Measurements from ENCODE around the gene OFD1. TPM values are rescaled to one million over a fixed set of nuclear protein-coding genes. Genes with fewer than 3 reads are reported as not detected.

OFD1 gene
- total RNA-seq, 1 donor from 2014 or later, result 50.8 TPM

GRCh38 chrX:13764765-13765164 is 30.2 kb downstream of the OFD1 start:
- no peak overlapping the region for H3K27ac Mint-ChIP-seq
- H3K27me3 Mint-ChIP-seq (ENCODE audit: low read depth), result no peaks in the 10 kb centered on the region
- H3K9me3 Mint-ChIP-seq, result peaks cover 8% of the 10 kb centered on the region
- no peak overlapping the region for H3K4me3 Mint-ChIP-seq
- no peak for DNase-seq (ENCODE audit: low spot score in 2 of 2, unreplicated experiment in 2 of 2)
- no peaks in the 10 kb centered on the region for H3K4me1 Mint-ChIP-seq
- TF ChIP-seq CTCF (IDR thresholded peaks at IDR 0.05; ENCODE audit: unreplicated experiment), result no peak
- peaks cover 25% of the 10 kb centered on the region for H3K36me3 Mint-ChIP-seq

DNA sequence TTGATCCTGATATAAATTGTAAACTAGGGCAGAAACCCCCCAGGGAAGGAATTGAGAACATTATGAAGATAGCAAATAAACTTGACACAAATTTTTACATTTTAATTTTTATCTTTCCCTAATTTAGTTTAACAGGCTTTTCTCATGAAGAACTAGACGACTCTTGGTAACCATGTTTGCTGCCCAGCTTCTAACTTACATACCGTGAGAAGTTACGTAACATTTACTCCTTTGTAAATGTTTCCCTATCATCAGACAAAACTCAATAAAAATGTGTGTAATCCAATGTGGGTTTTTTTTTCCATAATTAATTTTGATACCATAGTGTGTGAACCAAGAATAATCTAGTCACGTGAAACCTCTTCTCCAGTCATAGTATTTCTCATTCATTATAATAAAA is 34.4 kb downstream of the OFD1 start:
- H3K27me3 Mint-ChIP-seq (ENCODE audit: low read depth), result no peaks in the 10 kb centered on the region
- no peak for TF ChIP-seq CTCF (IDR thresholded peaks at IDR 0.05; ENCODE audit: unreplicated experiment)
- H3K4me1 Mint-ChIP-seq, result no peaks in the 10 kb centered on the region
- H3K36me3 Mint-ChIP-seq, result peaks cover 30% of the 10 kb centered on the region
- no peak overlapping the region for H3K4me3 Mint-ChIP-seq
- DNase-seq (ENCODE audit: low spot score in 2 of 2, unreplicated experiment in 2 of 2), result no peak
- no peak overlapping the region for H3K27ac Mint-ChIP-seq
- H3K9me3 Mint-ChIP-seq, result peaks cover 8% of the 10 kb centered on the region

DNA sequence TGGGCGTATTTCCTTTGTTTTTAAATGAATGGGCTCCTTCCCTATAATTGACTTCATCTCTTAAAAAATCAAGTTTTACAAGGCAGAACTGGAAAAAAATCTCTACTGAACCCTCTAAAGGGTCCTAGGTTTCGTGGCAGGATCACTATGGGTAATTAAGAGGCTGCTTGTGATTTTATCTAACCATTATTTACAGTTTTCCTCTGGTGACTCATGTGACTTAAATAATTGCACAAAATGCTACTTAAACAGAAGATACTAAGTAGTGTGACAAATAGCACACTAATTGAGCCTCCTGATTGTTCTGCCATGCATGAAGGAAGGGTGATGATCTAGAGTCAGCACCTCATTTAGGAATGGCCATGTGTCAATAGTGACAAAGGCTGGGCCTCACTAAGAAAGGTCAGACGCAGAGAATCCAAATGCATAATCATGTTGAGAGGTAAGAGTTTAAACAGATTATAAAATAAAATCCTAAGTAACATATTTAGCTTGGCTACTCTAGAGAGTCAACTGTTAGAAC is 35.5 kb downstream of the OFD1 start:
- no peak for TF ChIP-seq CTCF (IDR thresholded peaks at IDR 0.05; ENCODE audit: unreplicated experiment)
- DNase-seq (ENCODE audit: low spot score in 2 of 2, unreplicated experiment in 2 of 2), result no peak
- Mint-ChIP-seq H3K9me3 (peaks cover 19% of the 10 kb centered on the region), H3K36me3 (peaks cover 35% of the 10 kb centered on the region), H3K27ac (no peak overlapping the region), H3K4me3 (no peak overlapping the region), H3K27me3 (ENCODE audit: low read depth) (no peaks in the 10 kb centered on the region), H3K4me1 (no peaks in the 10 kb centered on the region)

DNA sequence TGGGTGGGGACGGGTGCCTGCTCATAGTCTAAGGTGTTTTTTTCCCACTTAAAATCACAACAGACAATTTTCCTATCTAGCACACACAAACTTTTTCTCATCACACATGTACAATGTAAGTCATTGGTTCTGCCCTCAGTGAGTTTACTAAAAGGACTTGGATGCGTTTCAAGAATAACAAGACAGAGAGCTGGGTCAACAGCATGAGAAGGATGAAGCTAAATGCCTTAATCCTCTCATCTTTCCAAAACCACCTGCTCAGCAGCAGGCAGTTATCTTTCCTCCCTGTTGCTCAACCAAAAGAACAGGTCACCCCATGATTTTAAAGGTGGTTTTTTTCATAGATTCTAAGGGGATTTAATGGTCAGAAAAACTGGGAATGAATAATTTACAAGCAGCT is 40.1 kb downstream of the OFD1 start:
- DNase-seq (ENCODE audit: low spot score in 2 of 2, unreplicated experiment in 2 of 2), result no peak
- TF ChIP-seq CTCF (IDR thresholded peaks at IDR 0.05; ENCODE audit: unreplicated experiment), result no peak
- H3K4me3 Mint-ChIP-seq, result no peak overlapping the region
- no peaks in the 10 kb centered on the region for H3K27me3 Mint-ChIP-seq (ENCODE audit: low read depth)
- peaks cover 10% of the 10 kb centered on the region for H3K9me3 Mint-ChIP-seq
- H3K36me3 Mint-ChIP-seq, result peaks cover 13% of the 10 kb centered on the region
- H3K4me1 Mint-ChIP-seq, result no peaks in the 10 kb centered on the region
- no peak overlapping the region for H3K27ac Mint-ChIP-seq

DNA sequence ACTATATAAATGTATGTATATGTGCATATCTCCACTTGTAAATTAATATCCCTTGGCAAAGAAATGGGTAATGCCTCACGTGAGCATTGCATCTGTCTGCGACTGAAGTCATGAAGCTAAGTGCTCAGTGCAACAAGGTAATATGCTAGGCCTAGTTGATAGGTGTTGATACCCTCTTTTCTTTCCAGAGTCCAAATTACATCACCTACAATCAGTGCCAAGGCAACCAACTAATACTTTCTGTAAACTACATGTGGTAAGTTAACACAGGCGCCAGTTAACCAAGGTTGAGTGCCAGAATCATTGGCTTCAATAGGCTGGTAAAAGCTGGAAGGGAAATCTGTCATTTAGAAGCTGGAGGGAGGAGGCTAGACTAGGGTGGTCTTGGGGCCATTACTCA is 41.3 kb downstream of the OFD1 start:
- no peak for DNase-seq (ENCODE audit: low spot score in 2 of 2, unreplicated experiment in 2 of 2)
- Mint-ChIP-seq H3K27me3 (ENCODE audit: low read depth) (no peaks in the 10 kb centered on the region), H3K36me3 (peaks cover 13% of the 10 kb centered on the region), H3K27ac (no peak overlapping the region), H3K4me1 (no peaks in the 10 kb centered on the region), H3K9me3 (peaks cover 10% of the 10 kb centered on the region), H3K4me3 (no peak overlapping the region)
- no peak for TF ChIP-seq CTCF (IDR thresholded peaks at IDR 0.05; ENCODE audit: unreplicated experiment)

- no peak overlapping the region for H3K27ac Mint-ChIP-seq
- no peaks in the 10 kb centered on the region for H3K27me3 Mint-ChIP-seq (ENCODE audit: low read depth)
- peaks cover 12% of the 10 kb centered on the region for H3K9me3 Mint-ChIP-seq
- peaks cover 4% of the 10 kb centered on the region for H3K4me1 Mint-ChIP-seq
- peaks cover 13% of the 10 kb centered on the region for H3K36me3 Mint-ChIP-seq
- DNase-seq (ENCODE audit: low spot score in 2 of 2, unreplicated experiment in 2 of 2), result no peak
- H3K4me3 Mint-ChIP-seq, result no peak overlapping the region
- no peak for TF ChIP-seq CTCF (IDR thresholded peaks at IDR 0.05; ENCODE audit: unreplicated experiment)
Observed at GRCh38 chrX:13776387-13776786, 41.8 kb downstream of the OFD1 start.
